ENCODE measurements around the gene PSKH1. TPM values are rescaled to one million over a fixed set of nuclear protein-coding genes. Genes with fewer than 3 reads are reported as not detected.

Gene PSKH1
- total and polyA plus RNA-seq, 10 of the 15 experiments (the other 5 are each of a cell fraction or from before 2014, with no cell fraction given), result 0.63 to 20.4 (median 7.8) TPM

GRCh38 chr16:67936124-67936879 is 43.2 kb downstream of the PSKH1 start, which contains the start of gene PSMB10 (continued):
- TF ChIP-seq MTA3 (IDR thresholded peaks at IDR 0.05; ENCODE audit: borderline replicate concordance, low read length), result peak; percentile 33; the same call in 1 of the 2 replicates
- no peak for TF ChIP-seq RB1 (IDR thresholded peaks at IDR 0.05; ENCODE audit: borderline replicate concordance)
- 0 out of 2 replicates have a peak, but pooled peaks have one; percentile 13 for TF ChIP-seq RELB (IDR thresholded peaks at IDR 0.05; ENCODE audit: low read depth)
- no peak for TF ChIP-seq ZSCAN29 (IDR thresholded peaks at IDR 0.05)
- no peak for TF ChIP-seq ZBTB40 (IDR thresholded peaks at IDR 0.05; ENCODE audit: borderline replicate concordance)
- TF ChIP-seq E4F1 (IDR thresholded peaks at IDR 0.05; ENCODE audit: borderline replicate concordance, partially characterized antibody), result peak; percentile 57
- TF ChIP-seq NR2C1 (IDR thresholded peaks at IDR 0.05), result no peak
- no peak for TF ChIP-seq MTA2 (IDR thresholded peaks at IDR 0.05; ENCODE audit: low read depth)
- peak; percentile 63 for TF ChIP-seq CHD2 (IDR thresholded peaks at IDR 0.05; ENCODE audit: borderline replicate concordance, low read depth, low read length)
- no peak for TF ChIP-seq KAT2A (conservative IDR thresholded peaks at IDR 0.05; ENCODE audit: control insufficient read depth, low read depth, low read length)
- TF ChIP-seq LARP7 (IDR thresholded peaks at IDR 0.05), result peak; percentile 73
- TF ChIP-seq CBX3 (IDR thresholded peaks at IDR 0.05; ENCODE audit: borderline replicate concordance, low read depth), result no peak
- no peak for TF ChIP-seq RUNX3 (IDR thresholded peaks at IDR 0.05; ENCODE audit: low read length)
- TF ChIP-seq ATF3 (IDR thresholded peaks at IDR 0.05; ENCODE audit: borderline replicate concordance, extremely low read depth, low read depth, low read length), result no peak
- TF ChIP-seq PRDM15 (CRISPR knock-in tag; IDR thresholded peaks at IDR 0.05), result no peak
- no peak for TF ChIP-seq MYC (IDR thresholded peaks at IDR 0.05; ENCODE audit: insufficient read depth, insufficient read length, insufficient replicate concordance, low read length, severe bottlenecking)
